Loucy (cell line): ENCODE results near the gene COG3.
"Not testable (repeated sequence)": the region's sequence is repeated elsewhere in the genome, so short reads cannot be mapped to it uniquely, and the experiment has no call there.

Experiments used
- H2AFZ ChIP-seq: fragments of 200-600 bp; sonication (generic); 2 replicates; pipeline ENCODE4 v1.6.0; 2016; ENCODE audit warnings: antibody characterized with exemption, mild to moderate bottlenecking, low read length, moderate library complexity
- H3F3A ChIP-seq: fragments of 200-600 bp; 2 replicates; pipeline ENCODE4 v1.6.0; 2016; ENCODE audit warnings: antibody characterized with exemption, low read depth, mild to moderate bottlenecking
- H3K27me3 ChIP-seq: fragments of 200-600 bp; sonication (generic); 2 replicates; pipeline ENCODE4 v1.6.1; 2014; ENCODE audit warnings: low read length, mild to moderate bottlenecking; ENCODE audit not compliant: insufficient read depth, poor library complexity, severe bottlenecking
- H3K36me3 ChIP-seq: fragments of 200-600 bp; sonication (generic); 2 replicates; pipeline ENCODE4 v1.6.1; 2016; ENCODE audit warnings: low read length; ENCODE audit not compliant: insufficient read depth
- H3K4me1 ChIP-seq: fragments of 200-600 bp; sonication (generic); 2 replicates; pipeline ENCODE4 v1.5.1; 2014; ENCODE audit warnings: low read length, mild to moderate bottlenecking; ENCODE audit not compliant: insufficient read depth, poor library complexity, severe bottlenecking
- H3K4me2 ChIP-seq: fragments of 200-600 bp; sonication (generic); 2 replicates; pipeline ENCODE4 v1.6.0; 2014; ENCODE audit warnings: antibody characterized with exemption, low read length, low read depth, mild to moderate bottlenecking; ENCODE audit not compliant: poor library complexity, severe bottlenecking
- H3K4me3 ChIP-seq: fragments of 200-600 bp; sonication (generic); 2 replicates; pipeline ENCODE4 v1.5.1; 2014; ENCODE audit warnings: low read length, mild to moderate bottlenecking, mixed read lengths; ENCODE audit not compliant: poor library complexity, severe bottlenecking
- H3K79me2 ChIP-seq: fragments of 200-600 bp; sonication (generic); 2 replicates; pipeline ENCODE4 v1.6.1; 2014; ENCODE audit warnings: low read length; ENCODE audit not compliant: insufficient read depth
- H3K9ac ChIP-seq: fragments of 200-600 bp; sonication (generic); 2 replicates; pipeline ENCODE4 v1.6.0; 2014; ENCODE audit warnings: mild to moderate bottlenecking, low read depth, low read length, moderate library complexity; ENCODE audit not compliant: poor library complexity, severe bottlenecking
- H3K9me2 ChIP-seq: fragments of 200-600 bp; sonication (generic); replicated peaks from 2 replicates; pipeline ENCODE4 v1.6.1; 2016; ENCODE audit warnings: low read depth, low read length, mixed read lengths
- H3K9me3 ChIP-seq: fragments of 200-600 bp; sonication (generic); 2 replicates; pipeline ENCODE4 v1.6.1; 2014; ENCODE audit warnings: mild to moderate bottlenecking, antibody characterized with exemption, low read length, low read depth; ENCODE audit not compliant: insufficient read depth
- H4K20me1 ChIP-seq: fragments of 200-600 bp; sonication (generic); 2 replicates; pipeline ENCODE4 v1.6.0; 2014; ENCODE audit warnings: antibody characterized with exemption, low read length, mild to moderate bottlenecking; ENCODE audit not compliant: insufficient read depth, poor library complexity, severe bottlenecking
- CTCF ChIP-seq: fragments of 200-600 bp; sonication (generic); conservative IDR thresholded peaks from 2 replicates; pipeline ENCODE4 v1.5.1; 2014; ENCODE audit warnings: mild to moderate bottlenecking, antibody characterized with exemption, low read length
- EZH2phosphoT487 ChIP-seq: fragments of 200-600 bp; IDR thresholded peaks from 2 replicates; pipeline ENCODE4 v1.6.1; 2018; ENCODE audit warnings: antibody characterized with exemption, mild to moderate bottlenecking, moderate library complexity, borderline replicate concordance

COG3 gene

GRCh38 chr13:45422731-45423292 lies 41.9 kb upstream of the COG3 start:
- Histone ChIP-seq H3K9me3 (no peaks in the 10 kb centered on the region), H3K27me3 (no peaks in the 10 kb centered on the region)
- TF ChIP-seq EZH2phosphoT487 (no peak), CTCF (no peak)

DNA sequence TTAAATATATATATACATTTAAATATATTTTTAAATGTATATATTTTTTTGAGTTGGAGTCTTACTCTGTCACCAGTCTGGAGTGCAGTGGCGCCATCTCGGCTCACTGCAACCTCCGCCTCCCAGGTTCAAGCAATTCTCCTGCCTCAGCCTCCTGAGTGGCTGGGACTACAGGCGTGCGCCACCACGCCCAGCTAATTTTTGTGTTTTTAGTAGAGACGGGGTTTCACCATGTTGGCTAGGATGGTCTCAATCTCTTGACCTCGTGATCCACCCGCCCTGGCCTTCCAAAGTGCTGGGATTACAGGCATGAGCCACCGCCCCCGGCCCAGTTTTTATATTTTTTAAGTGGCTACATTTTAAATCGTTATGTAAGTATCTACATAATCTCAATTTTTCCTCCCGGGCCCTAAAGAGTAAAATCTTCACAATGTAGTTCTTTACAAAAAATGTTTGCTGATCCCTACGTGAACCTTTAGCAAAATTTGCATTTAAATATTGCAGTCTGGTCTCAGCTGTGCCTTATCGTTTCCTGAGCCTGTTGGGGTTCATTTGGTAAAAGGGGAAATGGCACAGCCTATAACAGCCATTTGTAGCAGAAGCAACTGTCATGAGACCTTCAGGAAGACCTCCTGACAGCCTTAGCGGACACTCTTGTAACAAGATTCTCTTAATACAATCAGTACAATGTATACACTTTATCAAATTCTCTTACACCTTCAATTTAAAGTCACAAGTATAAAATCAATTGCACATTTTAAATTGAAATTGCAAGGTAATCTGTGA lies 38.5 kb upstream of the COG3 start:
- H3K36me3 ChIP-seq, H3K9me2 ChIP-seq, H3K79me2 ChIP-seq, H3K27me3 ChIP-seq, H4K20me1 ChIP-seq, H3F3A ChIP-seq, H3K4me1 ChIP-seq, H3K9me3 ChIP-seq, H3K9ac ChIP-seq, H3K4me2 ChIP-seq, H3K4me3 ChIP-seq: not testable (repeated sequence)
- H2AFZ ChIP-seq = peak overlapping the region; percentile 31

More at GRCh38 chr13:45422731-45423292, 41.9 kb upstream of the COG3 start:
- peaks cover 7% of the 10 kb centered on the region; the same call in 1 of the 2 replicates for H3F3A ChIP-seq
- H3K4me3 ChIP-seq = no peak overlapping the region
- H3K9ac ChIP-seq = no peak overlapping the region
- no peaks in the 10 kb centered on the region for H3K9me2 ChIP-seq
- no peaks in the 10 kb centered on the region for H3K4me1 ChIP-seq
- no peaks in the 10 kb centered on the region for H3K79me2 ChIP-seq
- no peaks in the 10 kb centered on the region for H3K36me3 ChIP-seq
- peak overlapping the region; percentile 47; the same call in 1 of the 2 replicates for H2AFZ ChIP-seq
- no peak overlapping the region for H3K4me2 ChIP-seq
- H4K20me1 ChIP-seq = no peaks in the 10 kb centered on the region

- no peak for TF ChIP-seq EZH2phosphoT487
- TF ChIP-seq CTCF = no peak
- no peaks in the 10 kb centered on the region for H3K27me3 ChIP-seq
- no peak overlapping the region for H3K9ac ChIP-seq
- no peak overlapping the region for H2AFZ ChIP-seq
- H3F3A ChIP-seq = no peaks in the 10 kb centered on the region
- no peak overlapping the region for H3K4me2 ChIP-seq
- no peaks in the 10 kb centered on the region for H3K79me2 ChIP-seq
- no peaks in the 10 kb centered on the region for H4K20me1 ChIP-seq
- H3K4me1 ChIP-seq = no peaks in the 10 kb centered on the region
- no peaks in the 10 kb centered on the region for H3K9me3 ChIP-seq
- H3K36me3 ChIP-seq = no peaks in the 10 kb centered on the region
- no peaks in the 10 kb centered on the region for H3K9me2 ChIP-seq
- no peak overlapping the region for H3K4me3 ChIP-seq
These were observed 31.9 kb upstream of the COG3 start for GRCh38 chr13:45432737-45433380.
